Measurements from ENCODE around the gene MYO1A.
"Not testable (repeated sequence)": the region's sequence is repeated elsewhere in the genome, so short reads cannot be mapped to it uniquely, and the experiment has no call there.

MYO1A gene

DNA sequence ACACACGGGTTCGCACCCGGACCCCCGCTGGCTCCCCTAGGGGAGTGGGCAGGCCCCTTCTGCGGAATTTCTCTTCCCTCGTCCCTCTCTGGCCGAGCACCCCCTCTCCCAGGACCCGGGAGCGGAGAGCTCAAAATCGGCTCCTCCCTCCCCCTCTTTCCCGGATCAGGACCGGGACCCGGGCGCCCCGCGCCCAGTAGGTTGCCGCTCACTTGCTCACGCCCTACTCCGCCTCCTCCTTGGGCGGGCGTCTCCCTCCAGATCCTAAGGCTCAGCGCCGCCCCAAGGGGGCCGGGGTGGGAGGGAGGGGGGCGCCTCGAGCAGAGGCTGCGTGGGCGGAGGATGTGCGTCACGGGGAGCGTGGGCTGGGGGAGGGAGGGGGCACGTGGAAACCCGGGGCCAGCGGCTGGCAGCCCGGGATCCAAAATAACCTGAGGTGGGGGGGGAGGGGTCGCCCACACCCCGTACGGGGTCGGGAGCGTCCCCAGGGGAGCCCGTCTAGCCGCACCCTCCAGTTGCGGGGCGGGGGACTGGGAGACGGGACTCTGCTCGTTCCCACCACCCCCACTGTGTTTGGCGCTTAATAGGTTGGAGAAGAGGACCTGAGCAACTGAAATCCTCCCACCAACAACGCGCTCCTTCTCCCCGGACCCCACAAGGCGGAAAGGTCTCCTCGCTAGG, 37.2 kb upstream of the MYO1A start:
- DNase-seq, result peak; percentile 95

DNA sequence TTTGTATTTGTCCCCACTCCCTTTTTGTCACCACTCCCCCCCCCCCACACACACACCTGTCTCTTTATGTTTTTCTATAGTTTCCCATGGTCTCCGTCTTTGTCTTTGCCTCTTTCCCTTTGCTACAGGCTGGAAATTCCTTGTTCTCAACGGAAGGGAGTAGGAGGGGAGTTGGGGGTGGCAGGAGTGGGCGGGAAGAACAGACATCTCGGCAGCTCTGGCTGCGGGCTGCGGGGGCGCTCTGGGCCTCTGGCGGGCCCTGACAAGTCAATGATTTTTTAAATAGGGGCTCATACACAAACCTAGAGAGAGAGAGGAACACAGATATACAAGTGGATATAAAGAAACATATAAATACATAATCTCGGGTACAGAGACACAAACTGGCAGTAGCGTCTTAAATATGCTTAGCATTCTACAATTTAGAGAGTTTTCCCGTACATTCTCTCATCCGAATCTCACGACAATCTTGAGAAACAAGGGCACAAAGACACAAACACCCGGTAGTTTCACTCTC, 36.6 kb upstream of the MYO1A start:
- DNase-seq, result peak; percentile 85

DNA sequence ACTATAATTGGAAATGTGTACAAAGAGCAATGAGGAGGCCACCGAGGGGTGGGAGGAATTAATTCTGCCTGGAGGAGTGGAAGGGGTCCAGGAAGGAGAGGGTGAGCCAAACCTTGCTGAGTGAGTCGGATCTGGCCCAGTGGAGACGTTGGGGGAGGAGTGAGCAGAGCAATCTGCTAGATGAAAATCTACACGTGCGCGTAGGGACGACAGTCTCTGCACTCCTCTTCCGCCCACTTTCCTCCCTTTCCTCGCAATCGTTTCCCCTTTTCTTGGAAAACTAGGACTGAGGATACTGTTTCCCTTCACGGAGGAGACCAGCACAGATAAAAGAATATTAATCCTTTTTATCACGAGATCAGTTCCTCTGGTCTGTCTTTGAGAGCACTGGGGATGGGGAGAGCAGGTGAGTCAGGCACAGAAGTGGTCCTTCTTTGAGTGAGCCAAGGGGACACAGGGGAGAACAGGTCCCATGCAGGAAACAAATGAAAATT, 36.1 kb upstream of the MYO1A start:
- peak; percentile 75 for DNase-seq

DNA sequence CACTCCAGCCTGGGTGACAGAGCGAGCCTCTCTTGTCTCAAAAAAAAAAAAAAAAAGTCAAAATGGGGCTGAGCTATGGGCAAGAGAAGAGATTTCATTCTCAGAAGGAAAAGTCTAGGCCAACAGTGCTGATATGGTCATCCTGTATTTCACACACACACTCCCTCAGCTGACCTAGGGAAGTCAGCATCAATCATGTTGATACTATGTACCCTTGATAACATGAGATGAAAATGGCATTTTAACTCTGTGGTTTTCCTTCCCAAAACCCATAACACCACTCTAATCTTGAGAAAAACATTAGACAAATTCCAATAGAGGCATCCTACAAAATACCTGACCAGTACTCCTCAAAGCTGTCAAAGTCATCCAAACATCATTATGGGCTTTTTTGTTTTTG, 30.9 kb upstream of the MYO1A start:
- DNase-seq, result no peak

DNA sequence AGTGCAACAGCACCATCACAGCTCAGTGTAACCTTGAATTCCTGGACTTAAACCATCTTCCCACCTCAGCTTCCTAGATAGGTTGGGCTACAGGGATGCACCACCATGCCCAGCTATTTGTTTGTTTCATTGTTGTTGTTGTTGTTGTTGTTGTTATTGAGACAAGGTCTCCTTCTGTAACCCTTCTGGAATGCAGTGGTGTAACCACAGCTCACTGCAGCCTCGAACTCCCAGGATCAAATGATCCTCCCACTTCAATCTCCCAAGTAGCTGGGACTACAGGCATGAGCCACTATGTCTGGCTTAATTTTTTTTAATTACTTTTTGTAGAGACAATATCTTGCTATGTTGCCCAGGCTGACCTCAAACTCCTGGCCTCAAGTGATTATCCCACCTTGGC, 29.9 kb upstream of the MYO1A start:
- DNase-seq, result no peak

DNA sequence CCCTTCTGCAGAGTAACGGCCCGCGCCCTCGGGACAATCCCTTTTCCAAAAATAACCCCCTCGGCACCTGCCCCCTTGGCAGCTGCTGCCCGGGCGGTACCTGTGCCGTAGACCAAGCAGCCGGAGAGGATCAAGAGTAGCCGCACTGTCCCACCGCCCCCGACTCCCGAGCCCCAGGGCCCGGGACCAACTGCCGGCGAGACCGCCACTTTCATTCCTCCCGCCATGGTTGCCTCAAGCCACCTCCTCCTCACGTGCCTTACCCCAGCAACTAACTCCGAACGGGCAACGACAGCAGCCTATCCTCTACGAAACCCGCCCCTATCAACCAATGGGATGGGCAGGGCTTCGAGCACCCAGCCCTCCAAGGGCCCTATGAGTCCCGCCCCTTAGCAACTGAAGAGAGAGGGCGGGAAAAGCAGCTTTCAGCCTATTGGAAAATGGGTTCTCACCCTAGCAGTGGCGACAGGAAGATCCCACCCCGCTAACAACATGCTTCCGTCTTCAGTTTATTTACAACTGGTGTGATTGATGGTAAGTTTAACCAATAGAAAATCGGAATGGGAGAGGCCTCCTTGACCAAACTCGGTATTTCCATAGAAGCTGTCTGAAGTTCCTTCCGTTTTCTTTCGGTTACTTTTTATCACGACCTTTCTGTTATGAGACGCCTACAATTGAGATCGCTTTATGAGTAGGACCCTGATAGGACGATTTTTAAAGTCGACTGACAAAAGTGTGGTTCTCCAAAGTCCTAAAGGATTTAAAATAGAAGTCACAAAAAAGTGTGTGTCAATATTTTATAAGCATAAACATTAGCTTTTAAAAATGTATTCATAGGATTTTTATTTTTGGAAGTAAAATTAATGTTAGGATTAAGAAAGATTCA, 28.8 kb upstream of the MYO1A start, which contains the start of gene NEMP1:
Gene NEMP1 (minus strand): TSS at position 273 of the 886 bp plus-strand sequence. CDS start 46 bp downstream, at position 227.
- peak; percentile 100 for DNase-seq

DNA sequence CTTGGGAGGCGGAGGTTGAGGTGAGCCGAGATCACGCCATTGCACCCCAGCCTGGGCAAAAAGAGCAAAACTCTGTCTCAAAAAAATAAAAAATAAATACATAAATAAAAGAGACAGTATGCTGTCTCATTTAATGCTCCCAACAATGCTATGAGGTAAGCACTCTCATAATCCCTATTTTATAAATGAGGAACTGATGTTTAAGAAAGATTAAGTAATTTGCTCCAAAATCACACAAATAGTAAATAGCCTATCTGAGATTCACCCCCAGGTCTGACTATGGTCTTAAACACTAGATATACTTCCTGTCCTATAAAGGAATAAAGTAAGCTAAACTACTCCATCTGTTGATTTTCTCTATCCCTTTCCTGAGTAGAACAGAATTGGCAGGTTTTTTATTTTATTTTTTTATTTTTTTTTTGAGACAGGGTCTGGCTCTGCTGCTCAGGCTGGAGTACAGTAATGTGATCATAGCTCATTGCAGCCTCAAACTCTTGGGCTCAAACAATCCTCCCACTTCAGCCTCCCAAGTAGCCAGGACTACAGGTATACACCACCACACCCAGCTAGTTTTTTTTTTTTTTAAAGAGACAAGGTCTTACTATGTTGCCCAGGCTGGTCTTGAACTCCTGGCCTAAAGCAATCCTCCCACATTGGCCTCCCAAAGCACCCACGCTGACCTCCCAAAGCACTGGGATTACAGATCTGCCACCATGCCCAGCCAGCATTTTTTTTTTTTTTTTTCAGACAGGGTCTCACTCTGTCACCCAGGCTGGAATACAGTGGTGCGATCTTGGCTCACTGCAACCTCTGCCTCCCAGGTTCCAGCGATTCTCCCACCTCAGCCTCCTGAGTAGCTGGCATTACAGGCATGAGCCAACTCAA, 23.9 kb upstream of the MYO1A start:
- not testable (repeated sequence) for DNase-seq

DNA sequence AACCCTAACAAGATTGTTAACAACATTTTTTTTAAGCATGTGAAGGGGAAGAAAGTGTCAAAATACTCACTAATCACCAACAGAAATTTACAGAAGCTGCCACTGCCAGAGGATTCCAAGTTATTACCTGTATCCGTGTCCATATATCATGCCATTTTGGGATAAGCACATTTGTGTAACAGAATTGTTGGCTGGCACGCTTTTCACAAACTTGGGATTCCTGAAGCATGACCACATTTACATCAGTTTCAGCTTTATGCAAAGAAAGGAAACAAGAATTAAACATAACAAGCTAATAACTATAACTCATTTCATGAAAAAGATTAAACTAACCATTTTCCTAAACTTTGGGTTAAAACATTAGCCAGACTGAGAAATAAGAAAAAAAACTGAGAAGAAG, 22.7 kb upstream of the MYO1A start:
- peak; percentile 58 for DNase-seq

DNA sequence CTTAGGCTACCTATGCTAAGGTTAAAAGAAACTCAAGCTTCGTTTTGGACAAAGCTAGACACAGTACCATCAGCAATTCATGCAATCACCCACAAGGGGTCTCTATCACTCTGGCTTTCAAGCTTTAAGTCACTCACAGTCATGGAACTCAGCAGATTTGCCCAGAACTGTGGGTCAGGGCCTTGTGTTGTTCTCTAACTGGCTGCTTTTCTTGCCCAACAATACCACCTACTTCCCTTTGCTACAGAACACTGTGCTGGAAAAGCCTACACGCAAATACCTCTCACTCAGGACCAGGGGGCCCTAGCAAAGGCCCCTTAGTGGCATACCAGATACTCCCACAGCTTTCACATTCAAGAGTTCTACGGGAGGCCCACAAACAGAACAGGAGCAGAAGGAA, 19.6 kb upstream of the MYO1A start:
- DNase-seq, result peak; percentile 78

DNA sequence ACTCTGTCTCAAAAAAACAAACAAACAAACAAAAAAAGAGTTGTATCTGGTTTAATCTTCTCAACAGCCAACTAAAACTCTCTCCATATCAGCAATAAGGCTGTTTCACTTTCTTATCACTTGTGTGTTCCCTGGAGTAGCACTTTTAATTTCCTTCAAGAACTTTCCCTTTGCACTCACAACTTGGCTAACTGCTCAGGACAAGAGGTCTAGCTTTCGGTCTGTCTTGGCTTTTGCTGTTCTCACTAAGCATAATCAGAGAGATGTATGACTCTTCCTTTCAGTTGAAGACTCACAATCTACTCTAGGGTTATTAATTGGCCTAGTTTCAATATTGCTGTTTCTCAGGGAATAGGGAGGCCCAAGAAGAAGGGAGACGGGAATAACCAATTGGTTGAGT, 16.3 kb upstream of the MYO1A start:
- no peak for DNase-seq

DNA sequence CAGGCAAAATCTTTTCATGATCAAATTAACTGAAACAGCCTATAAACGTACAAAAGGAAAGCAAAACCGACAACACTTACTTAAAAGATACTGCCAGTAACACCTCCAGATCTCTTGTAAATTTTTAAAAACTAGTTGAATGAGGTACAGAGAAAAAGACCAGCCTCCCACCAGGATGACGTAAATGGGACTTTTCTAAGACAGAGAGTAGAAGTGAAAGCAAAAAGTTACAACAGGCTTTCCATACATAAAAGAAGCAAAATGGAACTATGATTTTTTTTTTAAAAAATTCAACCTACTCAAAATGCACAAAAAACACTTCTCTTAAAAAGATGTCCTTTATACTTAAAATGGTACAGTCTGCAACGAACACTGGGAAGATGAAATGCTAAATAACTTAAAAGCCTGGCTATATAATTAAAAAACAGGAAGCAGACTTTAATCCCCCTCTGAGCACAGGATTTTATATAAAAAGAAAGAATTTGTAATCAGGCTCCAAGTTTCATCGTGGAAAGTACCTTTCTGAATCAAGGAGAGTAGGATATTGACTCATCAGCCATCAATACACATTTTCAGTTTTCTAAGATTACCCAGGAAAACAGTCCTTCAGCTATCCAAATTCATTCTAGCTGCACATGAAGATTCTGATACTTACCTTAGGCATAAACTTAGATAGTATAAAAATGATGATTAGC, 14.2 kb upstream of the MYO1A start:
- no peak for DNase-seq

DNA sequence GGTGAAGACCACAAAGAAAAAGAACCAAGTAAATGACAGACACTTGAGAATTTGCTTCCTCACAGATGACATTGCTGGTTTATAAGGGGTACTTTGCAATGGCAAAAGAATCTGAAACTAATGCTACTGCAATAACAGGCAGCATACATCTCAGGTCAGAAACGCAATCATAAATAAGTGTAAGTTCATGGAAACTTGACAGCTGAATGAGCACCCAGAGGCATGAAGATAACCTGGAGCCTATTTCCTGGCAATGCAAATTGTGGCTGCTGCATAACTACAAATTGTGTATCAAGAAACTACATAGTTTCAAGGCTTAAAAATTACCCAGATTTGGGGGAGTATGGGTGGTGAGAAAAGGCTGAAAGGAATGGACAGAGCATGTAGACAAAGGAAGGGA, 8.5 kb upstream of the MYO1A start:
- DNase-seq, result no peak

DNA sequence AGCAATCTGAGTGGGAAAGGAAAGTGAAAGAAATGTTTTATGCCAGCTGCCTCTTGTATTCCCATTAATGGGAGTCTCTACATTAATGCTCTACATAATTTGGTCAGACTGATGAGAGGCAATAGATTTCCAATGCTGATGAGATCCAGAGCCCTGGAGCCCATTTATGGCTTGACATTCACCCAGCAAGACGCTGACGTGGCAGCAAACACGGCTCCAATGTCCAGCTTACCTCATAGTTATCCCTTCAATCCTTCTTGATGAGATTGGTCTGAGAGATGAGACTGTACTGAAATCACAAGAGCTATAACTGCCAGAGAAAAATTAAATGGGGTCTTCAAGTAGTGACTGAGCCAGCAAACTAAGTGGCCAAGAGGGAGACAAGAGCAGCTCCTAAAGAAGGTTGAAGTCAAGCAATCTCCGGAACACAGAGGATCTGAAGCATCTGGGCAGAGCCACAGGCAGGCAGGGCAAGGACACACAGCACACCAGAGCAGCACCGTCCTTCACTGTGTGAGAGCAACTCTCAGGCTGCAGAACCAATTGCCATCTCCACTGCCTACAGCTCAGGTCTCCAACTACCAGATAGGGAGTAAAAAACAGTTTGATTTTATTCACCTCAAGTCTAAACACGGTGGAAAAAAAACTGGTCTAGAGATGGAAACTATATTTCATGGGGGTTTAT, 7.3 kb upstream of the MYO1A start:
- DNase-seq, result no peak

DNA sequence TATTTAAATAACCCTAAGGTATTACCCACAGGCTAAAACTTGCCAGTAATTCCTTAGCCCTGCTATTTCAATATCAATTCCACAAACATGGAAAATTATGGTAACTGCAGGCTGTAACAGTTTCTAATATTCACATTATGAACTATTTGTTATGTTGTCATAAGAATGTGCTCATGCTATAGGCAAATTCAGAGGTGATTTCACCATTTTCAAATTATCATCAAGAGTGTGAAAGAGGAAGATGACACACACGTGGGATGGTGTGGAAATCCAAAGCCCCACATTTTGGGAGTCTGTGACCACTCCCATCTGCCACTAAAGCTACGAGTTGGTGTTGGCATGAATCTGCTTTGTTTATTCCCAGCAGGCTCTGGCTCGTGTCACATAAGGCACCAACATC, 5.9 kb upstream of the MYO1A start:
- DNase-seq, result no peak

DNA sequence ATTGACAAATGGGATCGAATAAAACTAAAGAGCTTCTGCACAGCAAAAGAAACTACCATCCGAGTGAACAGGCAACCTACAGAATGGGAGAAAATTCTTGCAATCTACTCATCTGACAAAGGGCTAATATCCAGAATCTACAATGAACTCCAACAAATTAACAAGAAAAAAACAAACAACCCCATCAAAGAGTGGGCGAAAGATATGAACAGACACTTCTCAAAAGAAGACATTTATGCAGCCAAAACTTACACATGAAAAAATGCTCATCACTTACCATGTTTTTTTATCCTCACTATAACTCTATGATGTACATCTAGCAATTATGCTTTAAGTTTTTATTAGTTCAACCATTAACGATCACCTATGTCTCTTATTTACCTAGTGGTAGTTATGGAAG, 4.0 kb upstream of the MYO1A start:
- DNase-seq, result not testable (repeated sequence)

DNA sequence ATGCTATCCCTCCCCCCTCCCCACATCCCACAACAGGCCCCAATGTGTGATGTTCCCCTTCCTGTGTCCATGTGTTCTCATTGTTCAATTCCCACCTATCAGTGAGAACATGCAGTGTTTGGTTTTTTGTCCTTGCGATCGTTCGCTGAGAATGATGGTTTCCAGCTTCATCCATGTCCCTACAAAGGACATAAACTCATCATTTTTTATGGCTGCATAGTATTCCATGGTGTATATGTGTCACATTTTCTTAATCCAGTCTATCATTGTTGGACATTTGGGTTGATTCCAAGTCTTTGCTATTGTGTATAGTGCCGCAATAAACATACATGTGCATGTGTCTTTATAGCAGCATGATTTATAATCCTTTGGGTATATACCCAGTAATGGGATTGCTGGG, 3.2 kb upstream of the MYO1A start:
- DNase-seq, result not testable (repeated sequence)

DNA sequence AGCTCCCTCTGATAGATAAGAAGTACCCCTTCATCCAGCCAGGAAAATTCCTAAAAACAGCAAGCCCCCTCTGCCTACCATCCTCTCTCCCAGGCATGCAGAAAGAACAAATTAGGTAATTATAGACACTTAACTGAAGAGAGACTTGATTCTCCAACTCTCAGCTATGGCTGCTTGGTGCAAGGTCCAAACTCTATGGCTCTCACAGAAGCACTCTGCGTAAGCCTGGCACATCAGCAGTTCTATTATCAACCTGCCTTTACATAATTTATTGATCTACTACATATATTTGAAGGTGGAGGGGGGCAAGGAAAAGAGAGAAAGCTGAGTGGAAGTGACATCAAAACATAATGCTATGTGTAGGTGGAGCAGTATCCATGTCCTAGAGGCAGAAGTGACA, 1.1 kb upstream of the MYO1A start:
- no peak for DNase-seq

DNA sequence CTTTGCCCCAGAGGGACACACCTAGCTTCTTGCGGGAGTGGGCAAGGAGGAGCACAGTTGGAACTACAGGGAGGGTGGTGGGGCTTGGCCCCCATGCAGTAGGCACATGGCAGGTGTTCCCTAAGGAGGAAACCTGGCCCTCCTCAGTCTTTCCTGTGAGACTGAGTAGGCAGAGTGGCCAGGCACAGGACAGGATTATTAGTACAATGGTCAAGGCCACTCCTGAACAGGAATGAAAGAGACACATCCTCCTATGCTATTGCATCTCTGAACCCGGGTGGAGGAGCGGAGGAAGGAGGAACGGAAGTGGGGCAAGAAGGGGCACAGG, 846 bp downstream of the MYO1A start:
- DNase-seq, result no peak

DNA sequence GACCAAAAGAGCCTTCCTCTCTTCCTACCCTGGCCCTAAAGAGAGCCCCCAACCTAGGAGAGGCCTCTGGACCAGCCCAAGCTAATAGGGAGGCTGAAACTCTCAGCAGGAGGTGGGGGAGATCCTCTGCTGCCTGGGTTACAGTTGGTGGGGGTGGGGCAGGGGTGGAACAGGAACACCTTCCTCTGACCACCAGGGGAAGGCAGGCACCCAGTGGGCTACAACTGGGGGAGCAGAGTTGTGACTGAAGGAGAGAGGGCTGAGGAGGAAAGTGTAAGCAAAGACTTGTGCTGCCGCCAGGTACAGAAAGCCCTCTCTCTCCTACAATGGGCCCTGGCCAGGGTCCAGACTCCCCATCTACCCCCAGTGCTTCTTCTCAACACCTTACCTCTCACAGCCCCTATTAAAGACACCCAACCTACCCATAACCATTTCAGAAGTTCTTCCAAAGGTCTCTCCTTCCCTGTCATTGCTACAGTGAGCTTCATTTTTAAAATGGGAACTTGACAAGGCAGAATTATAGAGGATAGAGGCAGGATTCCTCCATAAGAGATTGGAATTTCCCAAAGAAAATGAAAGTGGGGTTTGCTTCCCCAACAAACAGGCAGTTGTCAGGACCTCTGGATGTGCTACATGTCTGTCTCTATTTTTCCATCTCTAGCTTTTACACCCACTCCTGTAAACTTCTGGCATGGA, 1.4 kb downstream of the MYO1A start:
- no peak for DNase-seq

DNA sequence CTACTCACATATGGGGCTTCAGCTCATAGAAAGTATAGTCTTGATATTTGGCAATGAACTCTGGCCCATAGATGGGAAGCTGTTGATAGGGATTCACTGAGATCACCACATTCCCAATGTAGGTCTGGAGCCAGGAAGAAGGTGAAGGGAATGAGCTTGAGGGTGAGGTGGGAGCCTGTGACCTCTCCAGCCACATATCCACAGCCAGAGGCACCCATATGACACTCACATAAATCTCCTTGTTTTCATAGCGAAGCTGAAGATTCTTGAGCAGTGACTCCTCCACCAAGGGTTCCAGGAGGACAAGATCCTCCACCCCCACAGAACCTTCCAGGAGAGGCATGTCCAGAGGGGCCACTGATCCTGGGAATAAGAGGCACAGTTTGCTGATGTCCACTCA, 1.9 kb downstream of the MYO1A start:
- no peak for DNase-seq
